PFSK-1 (cell line): ENCODE measurements around the gene DCLRE1B.

Source experiments
- POLR2AphosphoS5 ChIP-seq: IDR thresholded peaks from 2 replicates; pipeline ENCODE4 v1.6.1; 2012; ENCODE audit warnings: low read depth, mild to moderate bottlenecking, control low read depth, low read length, moderate library complexity
- SIN3A ChIP-seq: IDR thresholded peaks from 2 replicates; pipeline ENCODE4 v1.6.1; 2012; ENCODE audit warnings: mild to moderate bottlenecking, low read length, moderate library complexity, borderline replicate concordance; ENCODE audit not compliant: insufficient read depth
- TAF1 ChIP-seq: IDR thresholded peaks from 2 replicates; pipeline ENCODE4 v1.6.1; 2012; ENCODE audit warnings: low read length, control low read depth, borderline replicate concordance; ENCODE audit not compliant: insufficient read depth
- TF ChIP-seq, protein P1 (sequence below), 2 experiments: IDR thresholded peaks; 2 replicates each; pipeline versions ENCODE4 v1.6.1 to v1.8.0; 2011 to 2012; ENCODE audit warnings: low read depth in 2 of 2, low read length in 2 of 2, control low read depth in 1 of 2, inconsistent platforms in 1 of 2, mild to moderate bottlenecking in 1 of 2, moderate library complexity in 1 of 2; ENCODE audit not compliant: insufficient read depth in 1 of 2

DNA sequence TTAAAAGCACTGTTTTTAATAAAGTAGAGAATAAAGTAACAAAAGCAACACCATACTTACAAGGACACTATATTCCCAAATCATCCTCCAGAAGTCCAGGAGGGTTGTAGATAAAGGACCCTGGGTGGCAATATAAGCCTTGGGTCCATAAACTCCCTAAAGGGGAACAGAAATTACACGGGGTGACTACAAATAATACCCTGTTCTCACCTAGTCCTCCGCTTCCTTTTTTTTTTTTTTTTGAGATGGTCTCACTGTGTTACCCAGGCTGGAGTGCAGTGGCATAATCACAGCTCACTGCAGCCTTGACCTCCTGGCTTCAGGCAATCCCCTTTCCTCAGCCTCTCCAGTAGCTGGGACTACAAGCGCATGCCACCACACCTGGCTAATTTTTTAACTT, 46.7 kb upstream of the DCLRE1B start:
- TF ChIP-seq POLR2AphosphoS5 (no peak), TAF1 (no peak), SIN3A (no peak)
- TF ChIP-seq, protein P1, sequence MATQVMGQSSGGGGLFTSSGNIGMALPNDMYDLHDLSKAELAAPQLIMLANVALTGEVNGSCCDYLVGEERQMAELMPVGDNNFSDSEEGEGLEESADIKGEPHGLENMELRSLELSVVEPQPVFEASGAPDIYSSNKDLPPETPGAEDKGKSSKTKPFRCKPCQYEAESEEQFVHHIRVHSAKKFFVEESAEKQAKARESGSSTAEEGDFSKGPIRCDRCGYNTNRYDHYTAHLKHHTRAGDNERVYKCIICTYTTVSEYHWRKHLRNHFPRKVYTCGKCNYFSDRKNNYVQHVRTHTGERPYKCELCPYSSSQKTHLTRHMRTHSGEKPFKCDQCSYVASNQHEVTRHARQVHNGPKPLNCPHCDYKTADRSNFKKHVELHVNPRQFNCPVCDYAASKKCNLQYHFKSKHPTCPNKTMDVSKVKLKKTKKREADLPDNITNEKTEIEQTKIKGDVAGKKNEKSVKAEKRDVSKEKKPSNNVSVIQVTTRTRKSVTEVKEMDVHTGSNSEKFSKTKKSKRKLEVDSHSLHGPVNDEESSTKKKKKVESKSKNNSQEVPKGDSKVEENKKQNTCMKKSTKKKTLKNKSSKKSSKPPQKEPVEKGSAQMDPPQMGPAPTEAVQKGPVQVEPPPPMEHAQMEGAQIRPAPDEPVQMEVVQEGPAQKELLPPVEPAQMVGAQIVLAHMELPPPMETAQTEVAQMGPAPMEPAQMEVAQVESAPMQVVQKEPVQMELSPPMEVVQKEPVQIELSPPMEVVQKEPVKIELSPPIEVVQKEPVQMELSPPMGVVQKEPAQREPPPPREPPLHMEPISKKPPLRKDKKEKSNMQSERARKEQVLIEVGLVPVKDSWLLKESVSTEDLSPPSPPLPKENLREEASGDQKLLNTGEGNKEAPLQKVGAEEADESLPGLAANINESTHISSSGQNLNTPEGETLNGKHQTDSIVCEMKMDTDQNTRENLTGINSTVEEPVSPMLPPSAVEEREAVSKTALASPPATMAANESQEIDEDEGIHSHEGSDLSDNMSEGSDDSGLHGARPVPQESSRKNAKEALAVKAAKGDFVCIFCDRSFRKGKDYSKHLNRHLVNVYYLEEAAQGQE (IDR thresholded peaks at IDR 0.05; ENCODE audit: insufficient read depth in 1 of 2, low read depth in 2 of 2, low read length in 2 of 2), result no peak
